Neural progenitor cell (in vitro differentiated cells): ENCODE measurements around the gene PJA1.

Source experiments
- EZH2 ChIP-seq: fragments of 200-600 bp; sonication (generic); IDR thresholded peaks from 2 replicates; pipeline ENCODE4 v1.6.1; 2017; ENCODE audit warnings: antibody characterized with exemption, mild to moderate bottlenecking, moderate library complexity
- EZH2phosphoT487 ChIP-seq: fragments of 200-600 bp; sonication (generic); IDR thresholded peaks from 2 replicates; pipeline ENCODE4 v1.6.1; 2017; ENCODE audit warnings: antibody characterized with exemption
- TF ChIP-seq, protein P1 (sequence below): fragments of 200-600 bp; sonication (generic); IDR thresholded peaks from 2 replicates; pipeline ENCODE4 v1.5.1; 2017; ENCODE audit warnings: antibody characterized with exemption, mild to moderate bottlenecking

DNA sequence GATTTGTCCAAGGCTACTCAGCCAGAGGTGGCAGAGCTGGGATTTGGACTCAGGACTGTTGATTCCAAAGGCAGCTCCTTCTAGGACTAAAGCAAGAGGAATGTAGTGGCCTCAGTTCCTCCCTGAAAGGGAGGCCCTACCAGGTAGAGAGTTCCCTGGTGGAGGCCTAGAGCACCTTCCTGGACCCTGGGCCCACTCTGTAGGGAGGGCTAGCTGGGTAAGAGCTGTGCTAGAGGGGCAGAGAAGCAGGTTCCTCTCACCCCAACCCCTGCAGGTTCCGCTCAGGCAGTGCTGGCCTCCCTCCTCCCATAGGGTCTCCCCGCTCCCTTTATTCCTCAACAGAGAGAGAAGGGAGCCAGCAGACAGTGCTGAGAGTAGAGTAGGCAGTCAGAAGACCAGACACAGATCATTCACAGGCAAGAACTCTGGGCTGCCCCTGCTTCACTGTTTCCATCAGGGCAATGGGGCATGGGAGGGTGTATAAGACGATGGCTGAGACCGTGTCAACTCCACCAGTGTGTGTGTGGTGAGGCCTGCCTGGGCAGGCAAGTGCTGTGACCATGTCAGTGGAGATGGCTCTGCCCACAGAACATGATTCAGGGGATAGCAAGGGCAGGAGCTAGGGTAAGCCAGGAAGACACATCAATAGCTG is 12.4 kb upstream of the PJA1 start:
- TF ChIP-seq, protein P1, sequence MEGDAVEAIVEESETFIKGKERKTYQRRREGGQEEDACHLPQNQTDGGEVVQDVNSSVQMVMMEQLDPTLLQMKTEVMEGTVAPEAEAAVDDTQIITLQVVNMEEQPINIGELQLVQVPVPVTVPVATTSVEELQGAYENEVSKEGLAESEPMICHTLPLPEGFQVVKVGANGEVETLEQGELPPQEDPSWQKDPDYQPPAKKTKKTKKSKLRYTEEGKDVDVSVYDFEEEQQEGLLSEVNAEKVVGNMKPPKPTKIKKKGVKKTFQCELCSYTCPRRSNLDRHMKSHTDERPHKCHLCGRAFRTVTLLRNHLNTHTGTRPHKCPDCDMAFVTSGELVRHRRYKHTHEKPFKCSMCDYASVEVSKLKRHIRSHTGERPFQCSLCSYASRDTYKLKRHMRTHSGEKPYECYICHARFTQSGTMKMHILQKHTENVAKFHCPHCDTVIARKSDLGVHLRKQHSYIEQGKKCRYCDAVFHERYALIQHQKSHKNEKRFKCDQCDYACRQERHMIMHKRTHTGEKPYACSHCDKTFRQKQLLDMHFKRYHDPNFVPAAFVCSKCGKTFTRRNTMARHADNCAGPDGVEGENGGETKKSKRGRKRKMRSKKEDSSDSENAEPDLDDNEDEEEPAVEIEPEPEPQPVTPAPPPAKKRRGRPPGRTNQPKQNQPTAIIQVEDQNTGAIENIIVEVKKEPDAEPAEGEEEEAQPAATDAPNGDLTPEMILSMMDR, result no peak
- TF ChIP-seq EZH2 (no peak), EZH2phosphoT487 (no peak)
